PC-9 (cell line): ENCODE data around the gene MEF2C. TPM values are rescaled to one million over a fixed set of nuclear protein-coding genes. Genes with fewer than 3 reads are reported as not detected.

ENCODE experiments used
- BruUV-seq: library from RNA; stranded (reverse); fragments of 400-500 nt; replicated peaks from 2 replicates; lab custom pipeline; 2021; lab: Mats Ljungman, UMichigan
- CTCF ChIA-PET: fragments of 300-600 bp; sonication (Branson Sonifier 250); formaldehyde crosslinking; loops from one replicate; lab custom pipeline; 2022; ENCODE audit warnings: antibody characterized with exemption; lab: Charles Lee
- POLR2A ChIA-PET: fragments of 300-600 bp; sonication (Branson Sonifier 250); formaldehyde crosslinking; loops from one replicate; lab custom pipeline; 2022; ENCODE audit warnings: antibody characterized with exemption; ENCODE audit not compliant: unreplicated experiment; lab: Charles Lee
- DNase-seq, 2 experiments: peaks; one replicate each; pipeline versions ENCODE4 v3.0.0 to v3.0.0-alpha.2; 2015 to 2022; ENCODE audit warnings: mixed read lengths in 1 of 2
- H2AFZ ChIP-seq: fragments of 200-600 bp; sonication (generic); 2 replicates; pipeline ENCODE4 v1.8.1; 2017; ENCODE audit warnings: antibody characterized with exemption
- H3F3A ChIP-seq: fragments of 200-600 bp; sonication (generic); 2 replicates; pipeline ENCODE4 v1.8.1; 2017; ENCODE audit warnings: antibody characterized with exemption, mild to moderate bottlenecking, low read depth; ENCODE audit not compliant: insufficient read depth
- H3K27ac ChIP-seq: fragments of 200-600 bp; sonication (generic); 2 replicates; pipeline ENCODE4 v1.6.1; 2016; ENCODE audit warnings: mixed run types
- H3K27me3 ChIP-seq: fragments of 200-600 bp; sonication (generic); 2 replicates; pipeline ENCODE4 v1.6.1; 2016; ENCODE audit warnings: low read depth, mixed run types; ENCODE audit not compliant: insufficient read depth
- H3K36me3 ChIP-seq: fragments of 200-600 bp; sonication (generic); 2 replicates; pipeline ENCODE4 v1.6.1; 2016; ENCODE audit warnings: low read depth, mixed run types
- H3K4me1 ChIP-seq: fragments of 200-600 bp; sonication (generic); replicated peaks from 2 replicates; pipeline ENCODE4 v1.6.1; 2016; ENCODE audit warnings: mixed run types; ENCODE audit not compliant: insufficient read depth
- H3K4me2 ChIP-seq: fragments of 200-600 bp; sonication (generic); 2 replicates; pipeline ENCODE4 v1.6.1; 2017; ENCODE audit warnings: mixed run types
- H3K4me3 ChIP-seq: fragments of 200-600 bp; sonication (generic); 2 replicates; pipeline ENCODE4 v1.6.1; 2016; ENCODE audit warnings: mixed run types
- H3K79me2 ChIP-seq: fragments of 200-600 bp; sonication (generic); 2 replicates; pipeline ENCODE4 v1.6.1; 2017; ENCODE audit warnings: low read depth, mixed run types
- H3K9me2 ChIP-seq: fragments of 200-600 bp; sonication (generic); 2 replicates; pipeline ENCODE4 v1.8.1; 2017; ENCODE audit warnings: mild to moderate bottlenecking; ENCODE audit not compliant: insufficient read depth
- H3K9me3 ChIP-seq: fragments of 200-600 bp; sonication (generic); 2 replicates; pipeline ENCODE4 v1.8.1; 2016; ENCODE audit warnings: low read depth; ENCODE audit not compliant: insufficient read depth
- H4K20me1 ChIP-seq: fragments of 200-600 bp; sonication (generic); 2 replicates; pipeline ENCODE4 v1.8.1; 2017; ENCODE audit not compliant: insufficient read depth
- EZH2 ChIP-seq: fragments of 200-600 bp; sonication (generic); IDR thresholded peaks from 2 replicates; pipeline ENCODE4 v1.8.0; 2017; ENCODE audit warnings: antibody characterized with exemption, low read depth
- intact Hi-C: fragments of 100-400 bp; cut with micrococcal nuclease; formaldehyde crosslinking; loops from one replicate; pipeline ENCODE4 v1.10.0; 2022; ENCODE audit not compliant: unreplicated experiment
- total RNA-seq: library from RNA; stranded (reverse); gene quantifications from 2 replicates; pipeline ENCODE4 v1.2.3, GENCODE V29; 2021
- TF ChIP-seq, protein P1 (sequence below): fragments of 200-600 bp; sonication (generic); conservative IDR thresholded peaks from 2 replicates; pipeline ENCODE4 v1.6.1; 2017; ENCODE audit warnings: mixed run types, antibody characterized with exemption, mild to moderate bottlenecking, moderate library complexity

The MEF2C gene
- total RNA-seq, 1 experiment from 2014 or later, result 2.5 TPM

DNA sequence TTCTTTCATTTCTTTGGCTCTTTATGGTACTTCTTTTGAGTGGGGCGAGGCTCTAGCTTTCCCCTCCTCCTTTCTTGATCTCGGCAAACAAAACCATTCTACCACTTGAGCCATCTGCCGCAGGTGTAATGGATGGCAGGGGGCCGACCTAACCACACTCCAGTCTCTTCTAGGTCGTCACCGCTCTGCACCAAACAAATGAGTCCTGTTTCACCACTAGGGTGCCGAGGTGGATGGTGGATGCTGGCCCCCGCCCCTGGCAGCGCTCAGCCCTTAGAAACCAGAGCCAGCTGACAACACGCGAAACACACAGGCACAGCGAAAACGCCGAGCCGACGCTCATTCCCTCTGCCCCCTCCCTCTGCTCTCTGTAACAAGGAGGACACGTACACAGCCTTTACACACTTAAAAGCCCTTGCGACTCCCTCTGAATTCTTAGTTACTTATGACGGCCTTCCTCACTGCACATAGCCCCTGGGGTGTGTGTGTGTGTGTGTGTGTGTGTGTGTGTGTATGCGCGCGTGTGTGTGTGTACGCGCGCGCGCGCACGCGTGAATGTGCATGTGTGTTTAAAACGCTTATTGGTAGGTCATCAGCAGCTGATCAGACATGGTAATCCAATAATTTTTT lies 199.4 kb downstream of the MEF2C start:
- POLR2A ChIA-PET, result interaction anchor here (0.6 kb wide), 1 partner anchor 914 kb away, joined by 4 read pairs; no protein-coding TSS in a partner anchor
- Histone ChIP-seq H2AFZ (no peak overlapping the region), H3K36me3 (no peaks in the 10 kb centered on the region), H3K79me2 (no peaks in the 10 kb centered on the region), H3K4me3 (no peak overlapping the region), H3F3A (no peaks in the 10 kb centered on the region), H4K20me1 (no peaks in the 10 kb centered on the region), H3K4me1 (no peaks in the 10 kb centered on the region), H3K27ac (no peak overlapping the region), H3K4me2 (no peak overlapping the region), H3K9me2 (no peaks in the 10 kb centered on the region), H3K9me3 (no peaks in the 10 kb centered on the region), H3K27me3 (no peaks in the 10 kb centered on the region)
- no peak for TF ChIP-seq EZH2
- TF ChIP-seq, protein P1, sequence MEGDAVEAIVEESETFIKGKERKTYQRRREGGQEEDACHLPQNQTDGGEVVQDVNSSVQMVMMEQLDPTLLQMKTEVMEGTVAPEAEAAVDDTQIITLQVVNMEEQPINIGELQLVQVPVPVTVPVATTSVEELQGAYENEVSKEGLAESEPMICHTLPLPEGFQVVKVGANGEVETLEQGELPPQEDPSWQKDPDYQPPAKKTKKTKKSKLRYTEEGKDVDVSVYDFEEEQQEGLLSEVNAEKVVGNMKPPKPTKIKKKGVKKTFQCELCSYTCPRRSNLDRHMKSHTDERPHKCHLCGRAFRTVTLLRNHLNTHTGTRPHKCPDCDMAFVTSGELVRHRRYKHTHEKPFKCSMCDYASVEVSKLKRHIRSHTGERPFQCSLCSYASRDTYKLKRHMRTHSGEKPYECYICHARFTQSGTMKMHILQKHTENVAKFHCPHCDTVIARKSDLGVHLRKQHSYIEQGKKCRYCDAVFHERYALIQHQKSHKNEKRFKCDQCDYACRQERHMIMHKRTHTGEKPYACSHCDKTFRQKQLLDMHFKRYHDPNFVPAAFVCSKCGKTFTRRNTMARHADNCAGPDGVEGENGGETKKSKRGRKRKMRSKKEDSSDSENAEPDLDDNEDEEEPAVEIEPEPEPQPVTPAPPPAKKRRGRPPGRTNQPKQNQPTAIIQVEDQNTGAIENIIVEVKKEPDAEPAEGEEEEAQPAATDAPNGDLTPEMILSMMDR, result no peak
- DNase-seq, result no peak
- intact Hi-C loops, result no loop called here
- no TSS peak for BruUV-seq
- CTCF ChIA-PET, result no interaction called here

DNA sequence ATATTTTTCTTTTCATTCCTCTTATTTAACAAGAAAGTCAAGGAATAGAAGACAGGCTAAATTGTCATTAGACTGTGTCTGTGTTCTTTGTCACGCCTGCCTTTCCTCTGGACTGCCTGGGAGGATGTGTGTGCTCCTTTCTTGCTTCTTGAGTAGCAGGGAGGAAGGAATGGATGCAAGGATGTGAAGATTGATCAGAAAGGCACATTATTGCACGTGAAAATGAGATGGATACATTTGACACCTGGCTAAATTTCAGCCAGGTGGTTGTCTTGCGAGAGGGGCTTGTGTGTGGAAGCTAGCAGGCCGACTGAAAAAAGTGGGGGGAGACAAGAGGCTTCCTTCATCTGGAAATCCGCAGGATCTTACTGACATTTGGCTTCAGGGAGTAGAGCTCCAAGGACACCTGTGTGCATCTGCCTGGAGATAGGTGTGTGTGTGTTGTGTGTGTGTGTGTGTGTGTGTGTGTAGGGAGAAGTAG lies 200.1 kb downstream of the MEF2C start:
- CTCF ChIA-PET, result no interaction called here
- no peaks in the 10 kb centered on the region for H3K79me2 ChIP-seq
- no peaks in the 10 kb centered on the region for H3F3A ChIP-seq
- H3K4me2 ChIP-seq, result no peak overlapping the region
- no peak overlapping the region for H2AFZ ChIP-seq
- H3K27ac ChIP-seq, result no peak overlapping the region
- no peaks in the 10 kb centered on the region for H4K20me1 ChIP-seq
- H3K27me3 ChIP-seq, result no peaks in the 10 kb centered on the region
- DNase-seq, result no peak
- no peaks in the 10 kb centered on the region for H3K9me3 ChIP-seq
- H3K4me3 ChIP-seq, result no peak overlapping the region
- intact Hi-C loops, result no loop called here
- no TSS peak for BruUV-seq
- H3K4me1 ChIP-seq, result no peaks in the 10 kb centered on the region
- H3K9me2 ChIP-seq, result no peaks in the 10 kb centered on the region
- POLR2A ChIA-PET, result interaction anchor here (0.7 kb wide), 1 partner anchor 182 kb away, joined by 3 read pairs; no protein-coding TSS in a partner anchor
- TF ChIP-seq, protein P1, result no peak
- TF ChIP-seq EZH2, result no peak
- no peaks in the 10 kb centered on the region for H3K36me3 ChIP-seq

DNA sequence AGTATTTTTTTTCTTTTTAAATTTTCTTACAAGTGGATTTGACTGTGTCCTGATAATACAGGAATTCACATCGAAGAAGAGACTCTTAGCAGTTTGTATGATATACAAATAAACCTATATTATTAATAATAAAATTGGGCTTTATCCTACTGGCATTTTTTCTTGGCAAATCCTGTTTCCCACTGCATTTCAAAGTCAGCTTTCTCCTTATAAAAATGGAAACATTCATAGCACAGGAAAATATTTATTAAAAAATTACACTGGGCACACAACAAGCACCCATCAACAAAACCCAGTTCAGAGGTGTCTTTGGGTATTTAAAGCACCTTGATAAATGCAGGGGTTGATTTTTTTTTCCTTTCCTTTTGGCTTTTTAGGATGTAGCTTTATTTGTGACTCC lies 200.9 kb downstream of the MEF2C start:
- Histone ChIP-seq H3K79me2 (no peaks in the 10 kb centered on the region), H3K4me1 (peaks cover 2% of the 10 kb centered on the region; the same call in 1 of the 2 replicates), H3K27me3 (no peaks in the 10 kb centered on the region), H3K9me2 (no peaks in the 10 kb centered on the region), H3K9me3 (no peaks in the 10 kb centered on the region), H3K27ac (no peak overlapping the region), H3K4me2 (no peak overlapping the region), H3K36me3 (no peaks in the 10 kb centered on the region), H3K4me3 (no peak overlapping the region), H2AFZ (no peak overlapping the region), H3F3A (no peaks in the 10 kb centered on the region), H4K20me1 (no peaks in the 10 kb centered on the region)
- intact Hi-C loops, result no loop called here
- POLR2A ChIA-PET, result interaction anchor here (0.6 to 0.7 kb wide), 2 partner anchors 183 to 572 kb away, joined by 3 to 4 read pairs; no protein-coding TSS in a partner anchor
- no peak for DNase-seq
- no TSS peak for BruUV-seq
- CTCF ChIA-PET, result interaction anchor here (1.6 kb wide), 1 partner anchor 9 kb away, joined by 5 read pairs; no protein-coding TSS in a partner anchor
- no peak for TF ChIP-seq EZH2
- TF ChIP-seq, protein P1, result no peak
